ENCODE results near the gene GAS2L3. TPM values are rescaled to one million over a fixed set of nuclear protein-coding genes. Genes with fewer than 3 reads are reported as not detected.

GAS2L3 gene
- total RNA-seq, 6 experiments from 2014 or later = 1.2 to 9.4 (median 2.8) TPM

- 79% methylated on average over 3 of the region's 3 CpGs for WGBS (ENCODE audit: insufficient coverage, low coverage, low lambda C conversion rate, missing lambda C conversion rate)
- no peak overlapping the region for H3K27ac ChIP-seq
- intact Hi-C loops (cut with DNase I) = no loop called here
- H3K27me3 ChIP-seq = no peaks in the 10 kb centered on the region
- TF ChIP-seq POLR2A (IDR thresholded peaks at IDR 0.05) = no peak
- TF ChIP-seq, protein P1, sequence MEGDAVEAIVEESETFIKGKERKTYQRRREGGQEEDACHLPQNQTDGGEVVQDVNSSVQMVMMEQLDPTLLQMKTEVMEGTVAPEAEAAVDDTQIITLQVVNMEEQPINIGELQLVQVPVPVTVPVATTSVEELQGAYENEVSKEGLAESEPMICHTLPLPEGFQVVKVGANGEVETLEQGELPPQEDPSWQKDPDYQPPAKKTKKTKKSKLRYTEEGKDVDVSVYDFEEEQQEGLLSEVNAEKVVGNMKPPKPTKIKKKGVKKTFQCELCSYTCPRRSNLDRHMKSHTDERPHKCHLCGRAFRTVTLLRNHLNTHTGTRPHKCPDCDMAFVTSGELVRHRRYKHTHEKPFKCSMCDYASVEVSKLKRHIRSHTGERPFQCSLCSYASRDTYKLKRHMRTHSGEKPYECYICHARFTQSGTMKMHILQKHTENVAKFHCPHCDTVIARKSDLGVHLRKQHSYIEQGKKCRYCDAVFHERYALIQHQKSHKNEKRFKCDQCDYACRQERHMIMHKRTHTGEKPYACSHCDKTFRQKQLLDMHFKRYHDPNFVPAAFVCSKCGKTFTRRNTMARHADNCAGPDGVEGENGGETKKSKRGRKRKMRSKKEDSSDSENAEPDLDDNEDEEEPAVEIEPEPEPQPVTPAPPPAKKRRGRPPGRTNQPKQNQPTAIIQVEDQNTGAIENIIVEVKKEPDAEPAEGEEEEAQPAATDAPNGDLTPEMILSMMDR (IDR thresholded peaks at IDR 0.05) = peak in 2 of 4 donors; percentile 6 to 15
- H3K9me3 ChIP-seq = no peaks in the 10 kb centered on the region
- H3K4me3 ChIP-seq = no peak overlapping the region
- no peaks in the 10 kb centered on the region for H3K4me1 ChIP-seq
- no peaks in the 10 kb centered on the region for H3K36me3 ChIP-seq
- DNase-seq (no peak), ATAC-seq (no peak)
Measured at GRCh38 chr12:100651108-100651507, 77.6 kb downstream of the GAS2L3 start.

- WGBS (ENCODE audit: insufficient coverage, low coverage, low lambda C conversion rate, missing lambda C conversion rate) = no CpG with 5 or more reads among the region's 4 CpGs
- DNase-seq (no peak), ATAC-seq (no peak)
- no peak overlapping the region for H3K27ac ChIP-seq
- intact Hi-C loops (cut with DNase I) = no loop called here
- no peaks in the 10 kb centered on the region for H3K4me1 ChIP-seq
- H3K27me3 ChIP-seq = no peaks in the 10 kb centered on the region
- H3K4me3 ChIP-seq = no peak overlapping the region
- TF ChIP-seq POLR2A (IDR thresholded peaks at IDR 0.05) = no peak
- TF ChIP-seq, protein P1 (IDR thresholded peaks at IDR 0.05) = no peak
- H3K9me3 ChIP-seq = no peaks in the 10 kb centered on the region
- no peaks in the 10 kb centered on the region for H3K36me3 ChIP-seq
Measured at GRCh38 chr12:100651694-100652093, 78.2 kb downstream of the GAS2L3 start.

DNA sequence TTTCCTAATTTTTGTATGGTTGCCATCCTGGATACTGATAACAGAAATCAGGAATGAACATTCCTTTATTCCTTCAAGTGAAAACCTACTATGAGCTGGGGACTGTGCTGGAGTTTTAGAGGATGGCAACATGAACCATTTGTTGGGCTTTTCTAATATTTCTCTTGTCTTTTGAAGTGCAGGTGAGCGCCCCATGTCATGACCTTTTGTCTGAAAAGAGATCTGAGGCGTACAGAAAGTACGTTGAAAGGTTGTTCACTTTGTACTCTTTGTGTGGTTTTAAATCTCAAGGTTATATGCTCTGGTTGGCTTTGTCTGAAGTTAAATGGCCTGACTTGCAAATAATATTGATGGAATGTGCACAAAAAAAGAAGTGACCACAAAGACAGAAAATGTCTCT is 79.0 kb downstream of the GAS2L3 start:
- Histone ChIP-seq H3K27me3 (no peaks in the 10 kb centered on the region), H3K36me3 (no peaks in the 10 kb centered on the region), H3K4me1 (no peaks in the 10 kb centered on the region), H3K4me3 (no peak overlapping the region), H3K9me3 (no peaks in the 10 kb centered on the region), H3K27ac (no peak overlapping the region)
- ATAC-seq (no peak), DNase-seq (no peak)
- TF ChIP-seq POLR2A (IDR thresholded peaks at IDR 0.05) = no peak
- TF ChIP-seq, protein P1 (IDR thresholded peaks at IDR 0.05) = no peak
- intact Hi-C loops (cut with DNase I) = no loop called here
- WGBS (ENCODE audit: insufficient coverage, low coverage, low lambda C conversion rate, missing lambda C conversion rate) = 96% methylated on average over 3 of the region's 3 CpGs

- no peaks in the 10 kb centered on the region for H3K9me3 ChIP-seq
- TF ChIP-seq POLR2A (IDR thresholded peaks at IDR 0.05) = no peak
- TF ChIP-seq, protein P1 (IDR thresholded peaks at IDR 0.05) = no peak
Measured at GRCh38 chr12:100656141-100656540, 82.7 kb downstream of the GAS2L3 start.

DNA sequence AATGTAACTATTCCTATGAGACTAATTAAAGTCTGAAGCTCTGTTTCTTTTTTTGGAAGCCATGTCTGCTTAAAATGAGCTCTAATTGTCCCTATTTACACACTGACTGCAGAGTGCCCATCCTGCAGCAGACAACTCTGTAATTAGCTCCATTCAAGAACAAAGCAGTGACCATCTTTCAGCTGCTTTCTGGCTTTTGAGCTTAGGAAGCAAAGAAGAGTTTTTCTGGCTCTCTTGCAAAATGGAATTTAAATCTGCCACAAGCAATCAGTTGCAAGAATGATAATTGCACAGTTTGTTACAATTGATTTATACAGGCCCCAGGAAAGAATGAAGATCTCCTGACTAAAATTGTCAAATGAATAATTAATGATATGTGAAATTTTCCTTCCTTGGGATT is 83.4 kb downstream of the GAS2L3 start:
- H3K4me1 ChIP-seq = no peaks in the 10 kb centered on the region
- DNase-seq = no peak
- H3K36me3 ChIP-seq = no peaks in the 10 kb centered on the region
- TF ChIP-seq POLR2A (IDR thresholded peaks at IDR 0.05) = no peak
- TF ChIP-seq, protein P1 (IDR thresholded peaks at IDR 0.05) = no peak
- intact Hi-C loops (cut with DNase I) = no loop called here
- H3K4me3 ChIP-seq = no peak overlapping the region
- ATAC-seq = no peak
- H3K27ac ChIP-seq = no peak overlapping the region
- H3K27me3 ChIP-seq = no peaks in the 10 kb centered on the region
- no peaks in the 10 kb centered on the region for H3K9me3 ChIP-seq

More at GRCh38 chr12:100656141-100656540, 82.7 kb downstream of the GAS2L3 start:
- ATAC-seq (no peak), DNase-seq (no peak)
- H3K27me3 ChIP-seq = no peaks in the 10 kb centered on the region
- WGBS (ENCODE audit: insufficient coverage, low coverage, low lambda C conversion rate, missing lambda C conversion rate) = 65% methylated on average over 4 of the region's 4 CpGs
- no peak overlapping the region for H3K4me3 ChIP-seq
- no peaks in the 10 kb centered on the region for H3K4me1 ChIP-seq
- no peaks in the 10 kb centered on the region for H3K36me3 ChIP-seq
- no peak overlapping the region for H3K27ac ChIP-seq
- intact Hi-C loops (cut with DNase I) = no loop called here
